ENCODE measurements around the gene RNF144A. TPM values are rescaled to one million over a fixed set of nuclear protein-coding genes. Genes with fewer than 3 reads are reported as not detected.
"Not testable (repeated sequence)": the region's sequence is repeated elsewhere in the genome, so short reads cannot be mapped to it uniquely, and the experiment has no call there.

RNF144A gene
- total RNA-seq, 1 experiment from 2014 or later: 8.3 TPM

DNA sequence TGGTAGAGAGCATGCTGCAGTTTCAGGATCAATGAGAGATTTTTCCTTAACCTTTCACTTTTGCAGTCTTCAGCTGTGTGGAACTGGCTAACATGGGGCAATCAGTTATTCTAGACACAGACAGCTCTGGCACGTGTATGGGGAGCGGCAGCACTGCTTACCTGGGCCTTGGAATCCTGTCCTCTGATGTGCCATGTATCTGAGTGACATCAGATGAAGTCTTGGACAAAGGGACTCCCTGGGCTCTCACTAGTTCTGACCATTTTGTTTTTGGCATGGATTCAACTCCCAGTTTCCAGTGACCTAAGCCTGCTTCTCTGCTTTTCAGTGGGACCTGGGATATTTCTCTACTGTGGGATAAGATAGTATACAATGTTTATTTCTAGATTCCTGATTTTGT, 54.3 kb downstream of the RNF144A start:
- no peak for DNase-seq (ENCODE audit: low spot score)

- no peak for DNase-seq (ENCODE audit: low spot score)
These were observed 55.0 kb downstream of the RNF144A start for GRCh38 chr2:6972067-6972710.

- no peak for DNase-seq (ENCODE audit: low spot score)
These were observed 56.8 kb downstream of the RNF144A start for GRCh38 chr2:6973895-6974545.

- DNase-seq (ENCODE audit: low spot score): no peak
These were observed 58.8 kb downstream of the RNF144A start for GRCh38 chr2:6975988-6976387.

DNA sequence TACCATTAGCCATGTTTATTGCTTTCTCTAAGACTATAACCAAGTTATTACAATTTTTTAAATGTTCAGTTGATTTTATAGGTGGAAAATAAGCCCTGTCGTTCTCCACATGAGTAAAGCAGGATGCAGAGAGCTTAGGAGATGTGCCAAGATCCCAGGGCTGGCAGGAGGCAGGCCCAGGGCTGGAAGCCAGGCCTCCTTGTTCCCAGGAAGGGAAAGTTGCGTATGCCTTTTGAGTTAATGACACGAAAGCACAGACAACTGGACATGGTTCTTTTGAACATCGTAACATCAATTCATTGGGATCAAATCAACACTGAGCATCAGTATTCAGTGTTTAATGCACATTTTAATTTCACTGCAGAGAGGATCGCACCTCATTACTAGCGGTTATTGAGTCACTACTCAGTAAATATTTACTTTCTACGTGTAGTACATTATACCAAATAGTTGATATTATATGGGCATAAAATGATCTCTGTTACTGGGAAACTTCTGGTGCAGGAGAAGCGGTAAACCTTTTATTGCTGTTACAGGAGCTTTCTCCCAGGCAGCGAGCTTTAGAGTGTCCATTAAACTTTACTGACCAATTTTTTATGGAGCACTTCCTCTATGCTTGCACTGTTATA, 60.0 kb downstream of the RNF144A start:
- peak; percentile 32 for DNase-seq (ENCODE audit: low spot score)

DNA sequence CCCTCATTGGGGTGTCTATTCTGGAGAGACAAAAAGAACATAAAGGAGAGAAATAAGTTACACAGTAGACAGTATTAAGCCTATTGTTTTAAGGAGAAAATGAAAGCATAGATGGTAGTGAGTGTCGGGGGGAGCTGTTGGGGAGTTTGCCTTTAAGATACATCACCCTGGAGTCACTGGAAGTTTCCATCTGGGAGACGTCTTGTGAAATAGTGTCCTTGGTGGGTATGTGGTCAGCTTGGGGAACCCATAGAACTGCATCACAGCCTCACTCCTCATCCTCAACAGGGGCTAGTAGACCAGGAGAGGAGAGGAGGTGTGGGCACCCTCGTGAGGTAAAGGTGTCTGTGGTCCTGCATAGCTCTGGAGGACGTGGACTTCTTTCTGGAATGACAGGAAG, 60.6 kb downstream of the RNF144A start:
- no peak for DNase-seq (ENCODE audit: low spot score)

DNA sequence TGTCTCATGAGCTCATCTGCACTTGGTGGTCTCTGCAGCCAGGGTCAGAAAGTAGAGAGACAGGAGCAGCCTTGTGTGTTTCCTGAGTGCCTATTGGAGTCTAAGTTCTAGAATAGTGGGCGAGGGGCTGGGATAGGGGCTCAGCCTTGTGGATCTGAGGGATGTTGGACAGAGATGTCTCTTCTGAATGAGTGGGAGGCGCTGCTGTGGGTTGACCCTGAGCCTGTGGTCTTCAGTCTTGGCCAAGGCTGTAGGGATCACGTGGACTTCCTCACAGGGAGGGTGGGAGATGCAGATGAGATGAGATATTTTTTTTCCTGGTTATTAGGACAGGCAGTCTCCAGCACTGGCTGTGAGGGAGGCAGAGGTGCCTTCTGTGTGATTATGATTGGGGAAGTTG, 61.8 kb downstream of the RNF144A start:
- no peak for DNase-seq (ENCODE audit: low spot score)

DNA sequence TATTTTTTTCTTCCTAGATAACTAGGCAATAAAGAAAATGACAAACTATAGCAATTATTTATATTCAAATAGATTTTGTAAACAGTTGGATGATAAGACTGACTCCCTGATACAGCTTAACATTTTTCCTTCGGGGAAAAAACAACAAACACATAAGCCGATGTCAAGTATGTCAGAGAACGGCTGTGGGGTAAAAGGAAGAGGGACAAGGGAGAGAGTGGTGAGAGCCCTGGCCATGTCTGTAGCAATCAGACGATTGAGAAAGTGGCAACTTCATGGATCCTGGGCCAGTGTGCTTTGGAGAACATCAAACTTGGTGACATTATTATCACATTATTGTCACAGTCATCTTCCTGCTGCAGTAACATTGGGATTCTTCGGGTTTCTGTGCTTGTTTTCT, 65.2 kb downstream of the RNF144A start:
- no peak for DNase-seq (ENCODE audit: low spot score)

GRCh38 chr2:6982934-6983589, 65.8 kb downstream of the RNF144A start:
- no peak for DNase-seq (ENCODE audit: low spot score)

- no peak for DNase-seq (ENCODE audit: low spot score)
These were observed 69.2 kb downstream of the RNF144A start for GRCh38 chr2:6986301-6986911.

GRCh38 chr2:6986912-6987361, 69.7 kb downstream of the RNF144A start:
- no peak for DNase-seq (ENCODE audit: low spot score)

DNA sequence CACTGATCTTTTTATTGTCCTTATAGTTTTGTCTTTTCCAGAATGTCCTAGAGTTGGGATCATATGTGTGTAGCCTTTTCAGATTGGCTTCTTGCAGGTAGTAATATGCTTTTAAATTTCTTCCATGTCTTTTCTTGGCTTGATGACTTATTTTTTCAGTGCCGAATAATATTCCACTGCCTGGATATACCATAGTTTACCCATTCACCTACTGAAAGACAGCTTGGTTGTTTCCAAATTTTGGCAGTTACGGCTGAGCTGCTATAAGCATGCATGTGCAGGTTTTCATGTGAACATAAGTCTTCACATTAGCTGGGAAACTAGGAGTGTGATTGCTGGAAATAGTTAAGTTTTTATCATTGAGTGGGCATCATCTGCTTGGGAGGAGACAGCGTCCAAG, 73.7 kb downstream of the RNF144A start:
- no peak for DNase-seq (ENCODE audit: low spot score)

DNA sequence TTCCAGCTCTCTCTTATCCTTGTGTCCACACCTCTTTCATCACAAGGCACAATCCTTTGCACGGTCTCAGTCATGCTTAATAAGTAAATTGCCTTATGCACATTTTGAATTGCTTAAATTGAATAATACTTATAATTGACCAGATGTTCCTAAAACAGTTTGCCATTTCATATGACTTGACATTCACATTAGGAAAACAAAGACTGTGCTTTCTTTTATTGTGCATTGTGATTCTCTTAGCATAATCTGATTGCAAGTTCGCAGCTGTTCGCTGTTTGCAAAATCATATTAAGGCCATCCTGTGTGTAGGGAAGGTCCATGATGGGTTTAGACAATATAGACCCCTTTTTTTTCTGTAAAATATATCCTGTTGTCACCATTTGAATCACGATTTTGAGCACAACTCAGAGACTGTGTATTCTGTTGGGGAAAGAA, 75.6 kb downstream of the RNF144A start:
- DNase-seq (ENCODE audit: low spot score): no peak

DNA sequence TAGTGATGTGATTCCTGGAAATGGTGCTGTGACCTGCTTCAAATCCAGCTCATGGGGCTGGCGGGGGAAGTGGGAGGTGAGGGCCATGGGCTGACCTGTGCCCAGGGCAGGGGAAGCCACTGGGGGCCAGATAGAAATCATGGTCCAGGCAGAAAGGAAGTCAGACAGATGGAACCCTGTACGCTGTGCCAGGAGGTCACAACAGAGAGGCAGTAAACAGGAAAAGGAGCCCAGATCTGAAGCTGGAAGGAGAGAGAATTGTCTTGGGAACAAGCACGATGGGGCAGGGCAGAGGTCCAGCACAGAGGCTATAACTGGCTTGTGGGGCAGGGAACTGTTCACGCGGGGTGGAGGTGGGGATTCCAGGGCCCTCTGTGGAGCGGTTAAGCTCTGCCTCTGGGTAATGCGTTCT, 76.0 kb downstream of the RNF144A start:
- no peak for DNase-seq (ENCODE audit: low spot score)

- no peak for DNase-seq (ENCODE audit: low spot score)
These were observed 76.7 kb downstream of the RNF144A start for GRCh38 chr2:6993936-6994335.

DNA sequence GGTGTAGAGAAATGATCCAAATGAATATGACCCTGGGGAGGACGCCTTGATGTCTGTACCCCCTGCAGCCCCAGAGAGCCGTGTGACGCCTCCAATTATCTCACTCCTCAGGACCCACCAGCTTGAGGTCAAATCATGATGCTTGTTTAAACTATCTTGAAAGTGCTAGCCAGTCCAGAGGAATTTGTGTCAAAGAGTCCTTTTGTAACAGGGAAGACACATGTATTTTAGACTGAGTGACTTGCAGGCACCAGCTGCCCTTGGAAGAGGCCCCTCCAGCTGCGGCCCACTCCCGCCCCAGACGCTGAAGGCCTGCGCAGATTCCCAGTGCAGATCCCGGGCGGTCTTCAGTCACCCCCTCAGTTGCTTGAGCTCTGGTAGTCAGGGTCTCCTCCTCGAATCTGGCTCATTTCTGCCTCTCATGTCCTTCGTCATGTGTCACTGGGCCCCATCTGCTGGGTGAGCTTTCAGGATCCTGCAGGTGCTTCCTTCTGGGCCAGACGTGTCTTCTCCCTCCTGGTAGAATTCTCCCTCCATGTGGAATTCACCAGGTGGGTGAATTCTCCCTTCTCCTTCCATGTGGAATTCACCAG, 77.4 kb downstream of the RNF144A start:
- DNase-seq (ENCODE audit: low spot score): no peak

- DNase-seq (ENCODE audit: low spot score): no peak
These were observed 78.3 kb downstream of the RNF144A start for GRCh38 chr2:6995391-6996097.

GRCh38 chr2:6999211-6999877, 82.1 kb downstream of the RNF144A start:
- no peak for DNase-seq (ENCODE audit: low spot score)

- DNase-seq (ENCODE audit: low spot score): not testable (repeated sequence)
These were observed 84.2 kb downstream of the RNF144A start for GRCh38 chr2:7001395-7001794.

- DNase-seq (ENCODE audit: low spot score): no peak
These were observed 86.7 kb downstream of the RNF144A start for GRCh38 chr2:7003895-7004294.

DNA sequence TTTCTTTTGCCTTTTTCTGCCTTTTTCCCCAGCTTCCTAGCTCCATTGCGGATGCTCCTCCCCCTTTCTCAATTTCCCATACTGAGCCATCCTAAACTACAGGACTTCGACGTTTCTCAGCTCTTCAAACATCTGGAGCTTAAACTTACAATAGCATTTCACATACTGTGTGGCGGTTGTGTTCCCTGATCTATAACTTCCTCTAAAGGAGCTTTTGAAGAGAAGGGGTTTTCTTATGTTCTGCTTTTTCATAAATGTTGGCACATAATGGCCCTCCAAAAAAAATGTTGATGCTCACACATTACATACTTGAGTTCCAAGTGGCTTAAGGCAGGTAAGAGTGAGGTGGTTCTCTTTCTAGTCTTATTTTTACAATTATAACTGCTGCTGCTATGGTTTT, 87.4 kb downstream of the RNF144A start:
- no peak for DNase-seq (ENCODE audit: low spot score)
